ENCODE data around the gene MT1B. TPM values are rescaled to one million over a fixed set of nuclear protein-coding genes. Genes with fewer than 3 reads are reported as not detected.

Gene MT1B
- total and polyA plus RNA-seq, 2 donors: 4.7 TPM; not detected in 1

DNA sequence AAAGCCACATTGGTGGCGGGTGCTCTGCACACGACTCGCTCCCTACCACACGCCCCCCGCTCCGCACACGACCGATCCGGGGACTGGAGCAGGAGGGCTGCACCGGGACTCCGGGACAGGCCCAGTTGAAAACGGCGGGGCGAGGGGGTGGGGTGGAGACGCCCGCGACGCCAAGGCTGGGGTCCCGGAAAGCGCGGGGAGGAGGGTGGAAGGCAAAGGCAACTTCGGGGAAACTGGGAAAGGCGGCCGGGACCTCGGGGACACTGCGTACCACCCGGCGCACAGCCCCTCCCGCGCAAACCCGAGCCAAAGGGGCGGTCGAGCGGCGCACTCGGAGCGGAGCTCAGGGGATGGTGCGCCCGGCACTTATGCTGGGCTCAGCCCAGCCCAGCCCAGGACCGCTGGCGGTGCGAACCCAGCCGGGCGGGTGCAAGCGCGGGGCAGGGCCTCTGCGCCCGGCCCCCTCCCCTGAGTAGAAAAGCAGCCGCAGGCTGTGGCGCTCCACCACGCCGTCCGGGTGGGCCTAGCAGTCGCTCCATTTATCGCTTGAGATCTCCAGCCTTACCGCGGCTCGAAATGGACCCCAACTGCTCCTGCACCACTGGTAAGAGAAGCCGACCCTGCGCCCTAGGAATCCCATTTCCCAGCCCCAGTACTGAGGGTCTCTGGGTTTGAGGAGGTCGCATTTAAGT lies 19.4 kb upstream of the MT1B start, which contains the start of gene MT1M:
Gene MT1M (plus strand): TSS at position 504 of the 692 bp plus-strand sequence. CDS start 73 bp downstream, at position 577.
- H3K36me3 ChIP-seq (ENCODE audit: control insufficient read depth in 2 of 2, insufficient read depth in 2 of 2, low read length in 1 of 2): no peaks in the 10 kb centered on the region
- H3K9me3 ChIP-seq (ENCODE audit: control insufficient read depth in 2 of 2, insufficient read depth in 1 of 2, low read length in 1 of 2): no peaks in the 10 kb centered on the region
- 1% methylated on average over 61 of the region's 61 CpGs for WGBS
- DNase-seq (ENCODE audit: low read depth in 6 of 9, low spot score in 9 of 9): no peak
- peaks cover 3 to 9% of the 10 kb centered on the region in 2 donors for H3K4me1 ChIP-seq (ENCODE audit: control insufficient read depth in 2 of 2, insufficient read depth in 2 of 2, low read length in 2 of 2)
- peaks cover 62 to 97% of the 10 kb centered on the region in 2 donors for H3K27me3 ChIP-seq (ENCODE audit: control insufficient read depth in 2 of 2, insufficient read depth in 1 of 2, low read length in 1 of 2)
- no peak within 1 kb of the TSS for H3K27ac ChIP-seq (ENCODE audit: low read depth in 1 of 2, low read length in 1 of 2)
- H3K4me3 ChIP-seq (ENCODE audit: low read length in 2 of 2): no peak within 1 kb of the TSS

DNA sequence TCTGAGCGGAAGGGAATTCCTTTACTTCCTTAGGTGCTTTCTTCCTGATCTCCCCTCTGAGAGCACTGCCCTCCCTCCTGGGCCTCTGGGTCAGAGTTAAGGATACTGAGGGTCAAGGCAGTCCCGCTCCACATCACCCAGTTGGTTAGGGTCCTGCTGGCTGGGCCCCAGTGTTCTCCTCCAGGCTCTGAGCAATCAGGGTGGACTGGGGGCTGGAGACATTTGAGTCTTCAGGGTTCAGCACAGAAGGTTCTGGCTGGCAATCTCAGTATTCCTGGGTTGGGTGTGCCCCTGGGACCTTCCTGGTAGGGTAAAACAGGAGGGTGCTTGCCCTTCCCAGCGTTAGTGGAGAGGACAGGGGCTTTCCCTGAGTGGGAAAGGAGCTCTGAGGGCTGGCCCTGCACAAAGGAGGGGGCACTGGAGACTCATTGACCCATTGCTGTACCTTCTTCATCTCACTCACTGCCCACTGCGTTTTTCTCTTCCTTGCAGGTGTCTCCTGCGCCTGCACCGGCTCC lies 18.8 kb upstream of the MT1B start:
- H3K4me1 ChIP-seq (ENCODE audit: control insufficient read depth in 2 of 2, insufficient read depth in 2 of 2, low read length in 2 of 2): peaks cover 3 to 9% of the 10 kb centered on the region in 2 donors
- no peak overlapping the region for H3K4me3 ChIP-seq (ENCODE audit: low read length in 2 of 2)
- no peak overlapping the region for H3K27ac ChIP-seq (ENCODE audit: low read depth in 1 of 2, low read length in 1 of 2)
- H3K9me3 ChIP-seq (ENCODE audit: control insufficient read depth in 2 of 2, insufficient read depth in 1 of 2, low read length in 1 of 2): no peaks in the 10 kb centered on the region
- 17% methylated on average over 6 of the region's 6 CpGs for WGBS
- peaks cover 65 to 99% of the 10 kb centered on the region in 2 donors for H3K27me3 ChIP-seq (ENCODE audit: control insufficient read depth in 2 of 2, insufficient read depth in 1 of 2, low read length in 1 of 2)
- no peaks in the 10 kb centered on the region for H3K36me3 ChIP-seq (ENCODE audit: control insufficient read depth in 2 of 2, insufficient read depth in 2 of 2, low read length in 1 of 2)
- DNase-seq (ENCODE audit: low read depth in 6 of 9, low spot score in 9 of 9): no peak

GRCh38 chr16:56633535-56633934 lies 18.2 kb upstream of the MT1B start:
- H3K27me3 ChIP-seq (ENCODE audit: control insufficient read depth in 2 of 2, insufficient read depth in 1 of 2, low read length in 1 of 2): peaks cover 69 to 99% of the 10 kb centered on the region in 2 donors
- no peaks in the 10 kb centered on the region for H3K9me3 ChIP-seq (ENCODE audit: control insufficient read depth in 2 of 2, insufficient read depth in 1 of 2, low read length in 1 of 2)
- no peak overlapping the region for H3K4me3 ChIP-seq (ENCODE audit: low read length in 2 of 2)
- no peaks in the 10 kb centered on the region for H3K36me3 ChIP-seq (ENCODE audit: control insufficient read depth in 2 of 2, insufficient read depth in 2 of 2, low read length in 1 of 2)
- peaks cover 3 to 9% of the 10 kb centered on the region in 2 donors for H3K4me1 ChIP-seq (ENCODE audit: control insufficient read depth in 2 of 2, insufficient read depth in 2 of 2, low read length in 2 of 2)
- no peak overlapping the region for H3K27ac ChIP-seq (ENCODE audit: low read depth in 1 of 2, low read length in 1 of 2)
- 29% methylated on average over 7 of the region's 7 CpGs for WGBS
- DNase-seq (ENCODE audit: low read depth in 6 of 9, low spot score in 9 of 9): no peak

GRCh38 chr16:56634715-56635440 lies 16.8 kb upstream of the MT1B start:
- Histone ChIP-seq H3K27ac (ENCODE audit: low read depth in 1 of 2, low read length in 1 of 2) (no peak overlapping the region), H3K9me3 (ENCODE audit: control insufficient read depth in 2 of 2, insufficient read depth in 1 of 2, low read length in 1 of 2) (no peaks in the 10 kb centered on the region), H3K36me3 (ENCODE audit: control insufficient read depth in 2 of 2, insufficient read depth in 2 of 2, low read length in 1 of 2) (no peaks in the 10 kb centered on the region), H3K4me3 (ENCODE audit: low read length in 2 of 2) (no peak overlapping the region), H3K4me1 (ENCODE audit: control insufficient read depth in 2 of 2, insufficient read depth in 2 of 2, low read length in 2 of 2) (peaks cover 3 to 9% of the 10 kb centered on the region in 2 donors), H3K27me3 (ENCODE audit: control insufficient read depth in 2 of 2, insufficient read depth in 1 of 2, low read length in 1 of 2) (peaks cover 74 to 99% of the 10 kb centered on the region in 2 donors)
- DNase-seq (ENCODE audit: low read depth in 6 of 9, low spot score in 9 of 9): no peak
- WGBS: 8% methylated on average over 47 of the region's 47 CpGs

GRCh38 chr16:56635441-56635967 lies 16.2 kb upstream of the MT1B start:
- no peaks in the 10 kb centered on the region for H3K9me3 ChIP-seq (ENCODE audit: control insufficient read depth in 2 of 2, insufficient read depth in 1 of 2, low read length in 1 of 2)
- no peaks in the 10 kb centered on the region for H3K36me3 ChIP-seq (ENCODE audit: control insufficient read depth in 2 of 2, insufficient read depth in 2 of 2, low read length in 1 of 2)
- H3K4me3 ChIP-seq (ENCODE audit: low read length in 2 of 2): no peak overlapping the region
- no peak for DNase-seq (ENCODE audit: low read depth in 6 of 9, low spot score in 9 of 9)
- H3K4me1 ChIP-seq (ENCODE audit: control insufficient read depth in 2 of 2, insufficient read depth in 2 of 2, low read length in 2 of 2): peaks cover 3 to 9% of the 10 kb centered on the region in 2 donors
- peaks cover 70 to 99% of the 10 kb centered on the region in 2 donors for H3K27me3 ChIP-seq (ENCODE audit: control insufficient read depth in 2 of 2, insufficient read depth in 1 of 2, low read length in 1 of 2)
- no peak overlapping the region for H3K27ac ChIP-seq (ENCODE audit: low read depth in 1 of 2, low read length in 1 of 2)
- 3% methylated on average over 40 of the region's 40 CpGs for WGBS

- Histone ChIP-seq H3K4me1 (ENCODE audit: control insufficient read depth in 2 of 2, insufficient read depth in 2 of 2, low read length in 2 of 2) (peaks cover 3 to 9% of the 10 kb centered on the region in 2 donors), H3K27me3 (ENCODE audit: control insufficient read depth in 2 of 2, insufficient read depth in 1 of 2, low read length in 1 of 2) (peaks cover 69 to 99% of the 10 kb centered on the region in 2 donors), H3K27ac (ENCODE audit: low read depth in 1 of 2, low read length in 1 of 2) (no peak overlapping the region), H3K4me3 (ENCODE audit: low read length in 2 of 2) (no peak overlapping the region), H3K36me3 (ENCODE audit: control insufficient read depth in 2 of 2, insufficient read depth in 2 of 2, low read length in 1 of 2) (no peaks in the 10 kb centered on the region), H3K9me3 (ENCODE audit: control insufficient read depth in 2 of 2, insufficient read depth in 1 of 2, low read length in 1 of 2) (no peaks in the 10 kb centered on the region)
- no peak for DNase-seq (ENCODE audit: low read depth in 6 of 9, low spot score in 9 of 9)
- WGBS: 18% methylated on average over 9 of the region's 9 CpGs
Measured at GRCh38 chr16:56636616-56637413, 14.9 kb upstream of the MT1B start.

- H3K36me3 ChIP-seq (ENCODE audit: control insufficient read depth in 2 of 2, insufficient read depth in 2 of 2, low read length in 1 of 2): no peaks in the 10 kb centered on the region
- DNase-seq (ENCODE audit: low read depth in 6 of 9, low spot score in 9 of 9): no peak
- H3K27me3 ChIP-seq (ENCODE audit: control insufficient read depth in 2 of 2, insufficient read depth in 1 of 2, low read length in 1 of 2): peaks cover 70 to 99% of the 10 kb centered on the region in 2 donors
- H3K27ac ChIP-seq (ENCODE audit: low read depth in 1 of 2, low read length in 1 of 2): no peak within 1 kb of the TSS
- H3K9me3 ChIP-seq (ENCODE audit: control insufficient read depth in 2 of 2, insufficient read depth in 1 of 2, low read length in 1 of 2): no peaks in the 10 kb centered on the region
- no peak within 1 kb of the TSS for H3K4me3 ChIP-seq (ENCODE audit: low read length in 2 of 2)
- H3K4me1 ChIP-seq (ENCODE audit: control insufficient read depth in 2 of 2, insufficient read depth in 2 of 2, low read length in 2 of 2): peaks cover 4 to 12% of the 10 kb centered on the region in 2 donors
- 5% methylated on average over 68 of the region's 68 CpGs for WGBS
Measured at GRCh38 chr16:56637814-56638750, 13.6 kb upstream of the MT1B start, which contains the start of gene MT1A. Gene MT1A (plus strand): TSS chr16:56638666. CDS start chr16:56638739, 73 bp downstream.

- Histone ChIP-seq H3K27me3 (ENCODE audit: control insufficient read depth in 2 of 2, insufficient read depth in 1 of 2, low read length in 1 of 2) (peaks cover 73 to 99% of the 10 kb centered on the region in 2 donors), H3K27ac (ENCODE audit: low read depth in 1 of 2, low read length in 1 of 2) (no peak overlapping the region), H3K4me1 (ENCODE audit: control insufficient read depth in 2 of 2, insufficient read depth in 2 of 2, low read length in 2 of 2) (peaks cover 10 to 19% of the 10 kb centered on the region in 2 donors), H3K36me3 (ENCODE audit: control insufficient read depth in 2 of 2, insufficient read depth in 2 of 2, low read length in 1 of 2) (no peaks in the 10 kb centered on the region), H3K4me3 (ENCODE audit: low read length in 2 of 2) (no peak overlapping the region), H3K9me3 (ENCODE audit: control insufficient read depth in 2 of 2, insufficient read depth in 1 of 2, low read length in 1 of 2) (no peaks in the 10 kb centered on the region)
- no peak for DNase-seq (ENCODE audit: low read depth in 6 of 9, low spot score in 9 of 9)
- WGBS: 62% methylated on average over 1 of the region's 1 CpG
Measured at GRCh38 chr16:56639045-56639444, 12.6 kb upstream of the MT1B start.

Measured in thymus (tissue), 11 donors.